GM10266 (cell line): ENCODE measurements around the gene FAM227A.
"Not testable (repeated sequence)": the region's sequence is repeated elsewhere in the genome, so short reads cannot be mapped to it uniquely, and the experiment has no call there.

Experiments used
- DNase-seq: peaks from one replicate; pipeline ENCODE4 v3.0.0; 2012; ENCODE audit errors: extremely low spot score
- TF ChIP-seq, protein P1 (sequence below): IDR thresholded peaks from 2 replicates; pipeline ENCODE4 v1.5.1; 2012; ENCODE audit warnings: mild to moderate bottlenecking, low read depth; ENCODE audit not compliant: control insufficient read depth, insufficient read depth; ENCODE audit errors: missing control alignments

Gene FAM227A

DNA sequence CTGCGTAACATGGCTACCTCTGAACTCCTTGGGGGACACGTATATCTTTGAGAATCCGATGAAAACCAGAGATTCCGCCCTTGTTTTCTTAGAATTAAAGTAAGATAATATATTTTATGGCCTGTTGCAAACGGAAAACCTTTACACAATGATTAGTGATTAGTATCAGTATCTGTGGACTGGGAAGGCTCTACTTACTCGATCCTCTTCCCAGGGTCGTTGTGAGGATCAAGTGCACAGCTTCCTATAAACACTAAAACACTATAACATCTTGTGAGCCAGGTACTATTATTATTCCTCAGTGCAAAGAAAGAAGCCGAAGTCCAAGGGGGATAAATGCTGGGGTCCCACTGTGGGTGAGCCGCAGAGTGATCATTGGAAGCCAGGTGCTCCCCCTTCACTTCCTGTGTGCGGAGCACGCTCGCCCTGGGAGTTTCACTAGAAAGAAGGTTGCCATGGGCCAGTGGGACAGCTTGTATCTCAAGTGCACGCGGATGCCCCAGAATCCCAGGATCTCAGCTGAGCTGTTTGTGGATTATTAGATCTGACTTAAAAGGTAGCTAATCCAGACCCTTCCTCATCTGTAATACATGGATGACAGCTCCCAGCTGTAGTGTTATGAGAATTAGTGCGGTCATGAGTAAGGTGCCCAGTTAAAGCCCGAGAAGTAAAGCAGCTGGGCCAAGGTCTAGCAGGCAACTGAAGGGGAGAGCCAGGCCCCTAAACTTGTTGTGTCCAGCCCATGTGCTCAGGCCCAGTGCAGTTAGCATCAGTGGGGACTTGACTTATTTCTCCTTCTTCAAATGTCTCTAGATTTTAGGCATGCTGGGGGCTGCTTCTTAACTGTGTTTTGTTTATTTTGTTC, 1.1 kb upstream of the FAM227A start:
- TF ChIP-seq, protein P1, sequence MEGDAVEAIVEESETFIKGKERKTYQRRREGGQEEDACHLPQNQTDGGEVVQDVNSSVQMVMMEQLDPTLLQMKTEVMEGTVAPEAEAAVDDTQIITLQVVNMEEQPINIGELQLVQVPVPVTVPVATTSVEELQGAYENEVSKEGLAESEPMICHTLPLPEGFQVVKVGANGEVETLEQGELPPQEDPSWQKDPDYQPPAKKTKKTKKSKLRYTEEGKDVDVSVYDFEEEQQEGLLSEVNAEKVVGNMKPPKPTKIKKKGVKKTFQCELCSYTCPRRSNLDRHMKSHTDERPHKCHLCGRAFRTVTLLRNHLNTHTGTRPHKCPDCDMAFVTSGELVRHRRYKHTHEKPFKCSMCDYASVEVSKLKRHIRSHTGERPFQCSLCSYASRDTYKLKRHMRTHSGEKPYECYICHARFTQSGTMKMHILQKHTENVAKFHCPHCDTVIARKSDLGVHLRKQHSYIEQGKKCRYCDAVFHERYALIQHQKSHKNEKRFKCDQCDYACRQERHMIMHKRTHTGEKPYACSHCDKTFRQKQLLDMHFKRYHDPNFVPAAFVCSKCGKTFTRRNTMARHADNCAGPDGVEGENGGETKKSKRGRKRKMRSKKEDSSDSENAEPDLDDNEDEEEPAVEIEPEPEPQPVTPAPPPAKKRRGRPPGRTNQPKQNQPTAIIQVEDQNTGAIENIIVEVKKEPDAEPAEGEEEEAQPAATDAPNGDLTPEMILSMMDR: no peak
- DNase-seq: peak; percentile 47

GRCh38 chr22:38655519-38656255, 505 bp downstream of the FAM227A start:
- TF ChIP-seq, protein P1: no peak
- no peak for DNase-seq

- TF ChIP-seq, protein P1: no peak
- DNase-seq: no peak
Measured at GRCh38 chr22:38653741-38654140, 2.5 kb downstream of the FAM227A start.

DNA sequence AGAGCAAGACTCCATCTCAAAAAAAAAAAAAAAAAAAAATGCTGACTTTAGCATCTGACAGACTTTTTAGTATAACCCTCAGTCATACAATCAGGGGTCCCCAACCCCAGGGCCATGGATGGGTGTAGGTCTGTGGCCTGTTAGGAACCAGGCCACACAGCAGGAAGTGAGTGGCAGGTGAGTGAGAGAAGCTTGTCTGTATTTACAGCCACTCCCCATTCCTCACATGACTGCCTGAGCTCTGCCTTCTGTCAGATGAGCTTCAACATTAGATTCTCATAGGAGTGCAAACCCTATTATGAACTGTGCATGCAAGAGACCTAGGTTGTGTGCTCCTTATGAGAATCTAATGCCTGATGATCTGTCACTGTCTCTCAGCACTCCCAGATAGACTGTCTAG, 3.3 kb downstream of the FAM227A start:
- TF ChIP-seq, protein P1: no peak
- no peak for DNase-seq

GRCh38 chr22:38649841-38650522, 6.2 kb downstream of the FAM227A start:
- TF ChIP-seq, protein P1: no peak
- no peak for DNase-seq

DNA sequence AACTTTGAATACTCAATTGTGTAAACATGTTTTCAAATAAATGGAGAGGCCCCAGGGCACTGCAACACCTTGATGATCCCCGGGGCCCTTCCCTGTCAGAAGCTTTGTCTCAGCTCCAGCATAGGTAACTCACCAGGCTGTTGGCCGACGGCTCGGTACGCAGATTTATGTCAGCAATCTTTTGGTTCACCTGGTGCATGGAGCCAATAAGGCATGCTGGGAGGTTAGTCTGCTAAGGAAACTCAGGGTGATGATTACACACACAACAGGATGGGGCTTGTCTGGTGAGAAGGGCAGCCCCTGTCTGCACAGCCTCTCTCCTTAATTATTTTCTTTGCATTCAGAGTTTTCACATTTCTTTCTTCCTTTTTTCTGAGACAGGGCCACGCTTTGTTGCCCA, 10.8 kb downstream of the FAM227A start:
- DNase-seq: no peak
- TF ChIP-seq, protein P1: no peak

DNA sequence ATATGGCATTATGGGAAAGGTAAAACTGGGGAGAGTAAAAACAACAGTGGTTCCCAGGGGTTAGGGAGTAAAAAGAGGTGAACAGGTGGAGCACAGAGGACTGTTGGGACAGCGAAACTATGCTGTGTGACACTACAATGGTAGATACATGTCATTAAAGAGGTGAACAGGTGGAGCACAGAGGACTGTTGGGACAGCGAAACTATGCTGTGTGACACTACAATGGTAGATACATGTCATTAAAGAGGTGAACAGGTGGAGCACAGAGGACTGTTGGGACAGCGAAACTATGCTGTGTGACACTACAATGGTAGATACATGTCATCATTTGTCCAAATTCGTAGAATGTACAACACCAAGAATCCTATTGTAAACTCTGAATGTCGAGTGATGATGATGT, 11.9 kb downstream of the FAM227A start:
- DNase-seq: not testable (repeated sequence)
